AG09309 (cell line): ENCODE data around the gene MIPEP.
A peak's percentile ranks its signal among the peaks of the same experiment; 100 is the strongest.

Source experiments
- DNase-seq: peaks from one replicate; pipeline ENCODE4 v3.0.0-alpha.2; 2010; ENCODE audit warnings: low read depth
- H3K4me3 ChIP-seq: 2 replicates; pipeline ENCODE4 v1.5.1; 2011; ENCODE audit warnings: mild to moderate bottlenecking, low read depth, low read length, moderate library complexity; ENCODE audit not compliant: control insufficient read depth
- CTCF ChIP-seq: IDR thresholded peaks from 2 replicates; pipeline ENCODE4 v1.5.1; 2011; ENCODE audit warnings: mild to moderate bottlenecking, low read depth, low read length, inconsistent platforms; ENCODE audit not compliant: insufficient read depth, control insufficient read depth; ENCODE audit errors: missing control alignments

The MIPEP gene

DNA sequence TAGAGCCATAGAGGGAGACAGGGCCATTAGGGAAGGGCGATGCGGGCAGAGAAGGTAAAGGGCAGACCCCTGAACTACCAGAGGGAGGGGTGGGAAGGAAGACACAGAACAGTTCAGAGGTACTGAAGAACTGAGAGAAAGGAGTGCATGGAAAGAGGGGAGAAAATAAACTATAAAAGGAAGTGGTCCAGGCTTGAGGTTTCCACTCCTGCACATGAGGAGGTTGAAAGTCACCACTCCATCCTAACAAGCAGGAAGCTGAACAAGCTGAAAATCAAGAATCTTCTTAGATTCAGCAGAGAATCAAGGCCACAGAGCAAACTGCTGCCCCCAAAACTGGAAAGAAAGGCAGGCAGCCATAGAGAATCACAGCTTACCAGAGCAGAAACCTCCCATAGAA is 45.1 kb downstream of the MIPEP start:
- no peak overlapping the region for H3K4me3 ChIP-seq
- DNase-seq: no peak
- TF ChIP-seq CTCF: no peak

- DNase-seq: no peak
- no peak overlapping the region for H3K4me3 ChIP-seq
- TF ChIP-seq CTCF: no peak
These were observed 45.8 kb downstream of the MIPEP start for GRCh38 chr13:23843436-23843835.

GRCh38 chr13:23842406-23842805 is 46.8 kb downstream of the MIPEP start:
- no peak for TF ChIP-seq CTCF
- H3K4me3 ChIP-seq: no peak overlapping the region
- DNase-seq: no peak

GRCh38 chr13:23833733-23834611 is 55.2 kb downstream of the MIPEP start:
- DNase-seq: no peak
- no peak for TF ChIP-seq CTCF
- H3K4me3 ChIP-seq: no peak overlapping the region

DNA sequence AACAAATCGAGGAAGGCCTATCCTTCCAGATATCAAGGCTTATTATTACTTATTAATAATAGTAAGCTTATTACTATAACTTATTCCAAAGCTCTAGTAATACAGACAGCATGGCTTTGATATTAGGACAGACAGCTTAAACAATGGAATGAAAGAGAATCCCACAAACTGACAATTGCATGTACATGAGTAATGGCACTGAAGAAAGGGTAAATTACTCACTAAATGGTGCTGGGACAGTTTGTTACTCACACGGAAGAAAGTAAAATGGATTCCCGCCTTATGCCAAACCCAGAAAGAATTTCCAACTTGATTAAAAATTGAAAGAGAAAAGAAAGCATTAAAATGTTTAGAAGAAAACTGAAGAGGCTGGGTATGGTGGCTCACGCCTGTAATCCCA is 60.3 kb downstream of the MIPEP start:
- TF ChIP-seq CTCF: no peak
- peak; percentile 16 for DNase-seq
- no peak overlapping the region for H3K4me3 ChIP-seq

GRCh38 chr13:23828086-23828485 is 61.1 kb downstream of the MIPEP start:
- no peak for DNase-seq
- no peak for TF ChIP-seq CTCF
- H3K4me3 ChIP-seq: no peak overlapping the region

GRCh38 chr13:23825179-23825578 is 64.0 kb downstream of the MIPEP start:
- H3K4me3 ChIP-seq: no peak overlapping the region
- no peak for DNase-seq
- no peak for TF ChIP-seq CTCF
